HG02588 (cell line): ENCODE measurements around the gene HINFP.
"Not testable (repeated sequence)": the region's sequence is repeated elsewhere in the genome, so short reads cannot be mapped to it uniquely, and the experiment has no call there.

Source experiments
- ATAC-seq: cut with Tn5 transposase; IDR thresholded peaks from one replicate; pipeline ENCODE4 v1.9.1; 2021; ENCODE audit warnings: mild to moderate bottlenecking, moderate library complexity; ENCODE audit not compliant: unreplicated experiment

HINFP gene

DNA sequence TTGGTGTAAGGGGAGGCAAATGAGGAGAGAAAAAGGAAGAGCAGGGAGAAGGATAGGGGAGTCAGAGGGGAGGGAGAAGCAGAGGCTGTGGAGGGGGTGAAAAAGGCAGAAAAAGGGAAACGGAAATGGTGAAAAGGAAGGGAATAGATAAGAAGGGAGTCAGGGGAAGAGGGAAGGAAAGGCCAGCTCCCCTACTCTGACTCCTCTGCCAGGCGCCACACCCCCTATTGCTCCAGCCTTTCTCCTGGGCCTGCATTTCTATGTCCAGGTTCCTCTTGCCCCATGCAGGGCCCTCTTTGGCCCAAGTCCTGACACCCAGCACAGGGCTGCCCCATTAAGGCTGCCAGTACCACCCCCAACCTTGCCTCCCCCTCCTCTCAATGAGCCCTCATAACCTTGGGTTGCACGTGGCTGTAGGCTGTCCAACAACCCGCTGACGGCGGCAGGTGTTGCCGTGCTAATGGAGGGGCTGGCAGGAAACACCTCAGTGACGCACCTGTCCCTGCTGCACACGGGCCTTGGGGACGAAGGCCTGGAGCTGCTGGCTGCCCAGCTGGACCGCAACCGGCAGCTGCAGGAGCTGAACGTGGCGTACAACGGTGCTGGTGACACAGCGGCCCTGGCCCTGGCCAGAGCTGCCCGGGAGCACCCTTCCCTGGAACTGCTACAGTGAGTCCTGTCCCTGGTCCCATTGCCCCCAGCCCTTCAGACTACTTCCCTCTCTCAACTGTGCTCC, 60.5 kb downstream of the HINFP start:
- ATAC-seq: no peak

GRCh38 chr11:119184399-119184798, 63.0 kb downstream of the HINFP start:
- ATAC-seq: not testable (repeated sequence)
